ENCODE data around the gene ABRAXAS1.

DNA sequence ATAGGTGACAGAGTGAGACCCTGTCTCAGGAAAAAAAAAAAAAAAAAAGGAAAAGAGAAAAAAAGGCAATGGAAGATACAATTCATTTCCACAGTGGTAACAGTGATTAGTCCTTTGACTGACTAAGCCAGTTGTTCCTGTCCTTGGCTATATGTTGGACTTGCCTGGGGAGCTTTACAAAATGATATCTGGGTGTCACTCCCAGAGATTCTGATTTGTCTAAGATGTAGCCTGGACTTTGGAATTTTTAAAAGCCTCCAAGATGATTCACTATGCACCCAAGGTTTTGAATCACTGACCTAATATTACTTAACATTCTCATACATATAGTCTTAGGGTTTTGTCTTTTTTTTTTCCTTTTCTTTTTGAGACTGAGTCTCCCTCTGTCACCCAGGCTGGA is 46.2 kb downstream of the ABRAXAS1 start:
- TF ChIP-seq, protein P1, sequence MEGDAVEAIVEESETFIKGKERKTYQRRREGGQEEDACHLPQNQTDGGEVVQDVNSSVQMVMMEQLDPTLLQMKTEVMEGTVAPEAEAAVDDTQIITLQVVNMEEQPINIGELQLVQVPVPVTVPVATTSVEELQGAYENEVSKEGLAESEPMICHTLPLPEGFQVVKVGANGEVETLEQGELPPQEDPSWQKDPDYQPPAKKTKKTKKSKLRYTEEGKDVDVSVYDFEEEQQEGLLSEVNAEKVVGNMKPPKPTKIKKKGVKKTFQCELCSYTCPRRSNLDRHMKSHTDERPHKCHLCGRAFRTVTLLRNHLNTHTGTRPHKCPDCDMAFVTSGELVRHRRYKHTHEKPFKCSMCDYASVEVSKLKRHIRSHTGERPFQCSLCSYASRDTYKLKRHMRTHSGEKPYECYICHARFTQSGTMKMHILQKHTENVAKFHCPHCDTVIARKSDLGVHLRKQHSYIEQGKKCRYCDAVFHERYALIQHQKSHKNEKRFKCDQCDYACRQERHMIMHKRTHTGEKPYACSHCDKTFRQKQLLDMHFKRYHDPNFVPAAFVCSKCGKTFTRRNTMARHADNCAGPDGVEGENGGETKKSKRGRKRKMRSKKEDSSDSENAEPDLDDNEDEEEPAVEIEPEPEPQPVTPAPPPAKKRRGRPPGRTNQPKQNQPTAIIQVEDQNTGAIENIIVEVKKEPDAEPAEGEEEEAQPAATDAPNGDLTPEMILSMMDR (IDR thresholded peaks at IDR 0.05), result no peak
- TF ChIP-seq POLR2A (IDR thresholded peaks at IDR 0.05), result no peak

Data from esophagus squamous epithelium (tissue), 4 donors.